Measurements from ENCODE around the gene AHNAK. TPM values are rescaled to one million over a fixed set of nuclear protein-coding genes. Genes with fewer than 3 reads are reported as not detected.

The AHNAK gene
- total RNA-seq, 1 donor, result 474 TPM

GRCh38 chr11:62491571-62492329, 54.9 kb downstream of the AHNAK start:
- no peak for DNase-seq (ENCODE audit: low read depth)
- no peak overlapping the region for H3K4me3 ChIP-seq (ENCODE audit: low read depth, low read length)
- TF ChIP-seq CTCF (IDR thresholded peaks at IDR 0.05; ENCODE audit: insufficient read depth, low read depth, low read length), result no peak

GRCh38 chr11:62489204-62489603, 57.4 kb downstream of the AHNAK start:
- TF ChIP-seq CTCF (IDR thresholded peaks at IDR 0.05; ENCODE audit: insufficient read depth, low read depth, low read length), result no peak
- H3K4me3 ChIP-seq (ENCODE audit: low read depth, low read length), result no peak overlapping the region
- DNase-seq (ENCODE audit: low read depth), result no peak

- no peak overlapping the region for H3K4me3 ChIP-seq (ENCODE audit: low read depth, low read length)
- no peak for DNase-seq (ENCODE audit: low read depth)
- TF ChIP-seq CTCF (IDR thresholded peaks at IDR 0.05; ENCODE audit: insufficient read depth, low read depth, low read length), result no peak
Observed at GRCh38 chr11:62487738-62488551, 58.7 kb downstream of the AHNAK start.

- no peak for TF ChIP-seq CTCF (IDR thresholded peaks at IDR 0.05; ENCODE audit: insufficient read depth, low read depth, low read length)
- H3K4me3 ChIP-seq (ENCODE audit: low read depth, low read length), result no peak overlapping the region
- DNase-seq (ENCODE audit: low read depth), result no peak
Observed at GRCh38 chr11:62487136-62487535, 59.5 kb downstream of the AHNAK start.

GRCh38 chr11:62484352-62484751, 62.3 kb downstream of the AHNAK start:
- no peak overlapping the region for H3K4me3 ChIP-seq (ENCODE audit: low read depth, low read length)
- TF ChIP-seq CTCF (IDR thresholded peaks at IDR 0.05; ENCODE audit: insufficient read depth, low read depth, low read length), result no peak
- DNase-seq (ENCODE audit: low read depth), result no peak

GRCh38 chr11:62482753-62483152, 63.9 kb downstream of the AHNAK start:
- no peak for TF ChIP-seq CTCF (IDR thresholded peaks at IDR 0.05; ENCODE audit: insufficient read depth, low read depth, low read length)
- H3K4me3 ChIP-seq (ENCODE audit: low read depth, low read length), result no peak overlapping the region
- no peak for DNase-seq (ENCODE audit: low read depth)
